Measurements from ENCODE around the gene BRWD1.

BRWD1 gene

GRCh38 chr21:39344848-39345247, 31.4 kb upstream of the BRWD1 start:
- DNase-seq (ENCODE audit: low read depth) = no peak
- TF ChIP-seq CTCF (conservative IDR thresholded peaks at IDR 0.05; ENCODE audit: low read depth, low read length) = no peak
- H3K4me3 ChIP-seq (ENCODE audit: low read depth, low read length) = no peak overlapping the region

GRCh38 chr21:39341249-39341923, 28.0 kb upstream of the BRWD1 start:
- H3K4me3 ChIP-seq (ENCODE audit: low read depth, low read length) = no peak overlapping the region
- no peak for DNase-seq (ENCODE audit: low read depth)
- no peak for TF ChIP-seq CTCF (conservative IDR thresholded peaks at IDR 0.05; ENCODE audit: low read depth, low read length)

GRCh38 chr21:39340687-39341086, 27.3 kb upstream of the BRWD1 start:
- DNase-seq (ENCODE audit: low read depth) = no peak
- H3K4me3 ChIP-seq (ENCODE audit: low read depth, low read length) = no peak overlapping the region
- no peak for TF ChIP-seq CTCF (conservative IDR thresholded peaks at IDR 0.05; ENCODE audit: low read depth, low read length)

GRCh38 chr21:39339231-39339630, 25.8 kb upstream of the BRWD1 start:
- no peak for DNase-seq (ENCODE audit: low read depth)
- no peak overlapping the region for H3K4me3 ChIP-seq (ENCODE audit: low read depth, low read length)
- no peak for TF ChIP-seq CTCF (conservative IDR thresholded peaks at IDR 0.05; ENCODE audit: low read depth, low read length)

GRCh38 chr21:39336457-39337008, 23.1 kb upstream of the BRWD1 start:
- TF ChIP-seq CTCF (conservative IDR thresholded peaks at IDR 0.05; ENCODE audit: low read depth, low read length) = no peak
- no peak for DNase-seq (ENCODE audit: low read depth)

GRCh38 chr21:39334611-39335010, 21.2 kb upstream of the BRWD1 start:
- TF ChIP-seq CTCF (conservative IDR thresholded peaks at IDR 0.05; ENCODE audit: low read depth, low read length) = no peak
- DNase-seq (ENCODE audit: low read depth) = no peak
- H3K4me3 ChIP-seq (ENCODE audit: low read depth, low read length) = no peak overlapping the region

More at GRCh38 chr21:39336457-39337008, 23.1 kb upstream of the BRWD1 start:
- H3K4me3 ChIP-seq (ENCODE audit: low read depth, low read length) = no peak overlapping the region

- no peak for TF ChIP-seq CTCF (conservative IDR thresholded peaks at IDR 0.05; ENCODE audit: low read depth, low read length)
- DNase-seq (ENCODE audit: low read depth) = no peak
- no peak overlapping the region for H3K4me3 ChIP-seq (ENCODE audit: low read depth, low read length)
Measured at GRCh38 chr21:39332175-39332574, 18.7 kb upstream of the BRWD1 start.

All from choroid plexus epithelial cell (primary cell).